GM10266 (cell line): ENCODE measurements around the gene RALA.

Experiments used
- DNase-seq: peaks from one replicate; pipeline ENCODE4 v3.0.0; 2012; ENCODE audit errors: extremely low spot score
- TF ChIP-seq, protein P1 (sequence below): IDR thresholded peaks from 2 replicates; pipeline ENCODE4 v1.5.1; 2012; ENCODE audit warnings: mild to moderate bottlenecking, low read depth; ENCODE audit not compliant: control insufficient read depth, insufficient read depth; ENCODE audit errors: missing control alignments

The RALA gene

GRCh38 chr7:39753823-39754325 lies 130.5 kb downstream of the RALA start:
- no peak for DNase-seq
- TF ChIP-seq, protein P1, sequence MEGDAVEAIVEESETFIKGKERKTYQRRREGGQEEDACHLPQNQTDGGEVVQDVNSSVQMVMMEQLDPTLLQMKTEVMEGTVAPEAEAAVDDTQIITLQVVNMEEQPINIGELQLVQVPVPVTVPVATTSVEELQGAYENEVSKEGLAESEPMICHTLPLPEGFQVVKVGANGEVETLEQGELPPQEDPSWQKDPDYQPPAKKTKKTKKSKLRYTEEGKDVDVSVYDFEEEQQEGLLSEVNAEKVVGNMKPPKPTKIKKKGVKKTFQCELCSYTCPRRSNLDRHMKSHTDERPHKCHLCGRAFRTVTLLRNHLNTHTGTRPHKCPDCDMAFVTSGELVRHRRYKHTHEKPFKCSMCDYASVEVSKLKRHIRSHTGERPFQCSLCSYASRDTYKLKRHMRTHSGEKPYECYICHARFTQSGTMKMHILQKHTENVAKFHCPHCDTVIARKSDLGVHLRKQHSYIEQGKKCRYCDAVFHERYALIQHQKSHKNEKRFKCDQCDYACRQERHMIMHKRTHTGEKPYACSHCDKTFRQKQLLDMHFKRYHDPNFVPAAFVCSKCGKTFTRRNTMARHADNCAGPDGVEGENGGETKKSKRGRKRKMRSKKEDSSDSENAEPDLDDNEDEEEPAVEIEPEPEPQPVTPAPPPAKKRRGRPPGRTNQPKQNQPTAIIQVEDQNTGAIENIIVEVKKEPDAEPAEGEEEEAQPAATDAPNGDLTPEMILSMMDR = no peak

DNA sequence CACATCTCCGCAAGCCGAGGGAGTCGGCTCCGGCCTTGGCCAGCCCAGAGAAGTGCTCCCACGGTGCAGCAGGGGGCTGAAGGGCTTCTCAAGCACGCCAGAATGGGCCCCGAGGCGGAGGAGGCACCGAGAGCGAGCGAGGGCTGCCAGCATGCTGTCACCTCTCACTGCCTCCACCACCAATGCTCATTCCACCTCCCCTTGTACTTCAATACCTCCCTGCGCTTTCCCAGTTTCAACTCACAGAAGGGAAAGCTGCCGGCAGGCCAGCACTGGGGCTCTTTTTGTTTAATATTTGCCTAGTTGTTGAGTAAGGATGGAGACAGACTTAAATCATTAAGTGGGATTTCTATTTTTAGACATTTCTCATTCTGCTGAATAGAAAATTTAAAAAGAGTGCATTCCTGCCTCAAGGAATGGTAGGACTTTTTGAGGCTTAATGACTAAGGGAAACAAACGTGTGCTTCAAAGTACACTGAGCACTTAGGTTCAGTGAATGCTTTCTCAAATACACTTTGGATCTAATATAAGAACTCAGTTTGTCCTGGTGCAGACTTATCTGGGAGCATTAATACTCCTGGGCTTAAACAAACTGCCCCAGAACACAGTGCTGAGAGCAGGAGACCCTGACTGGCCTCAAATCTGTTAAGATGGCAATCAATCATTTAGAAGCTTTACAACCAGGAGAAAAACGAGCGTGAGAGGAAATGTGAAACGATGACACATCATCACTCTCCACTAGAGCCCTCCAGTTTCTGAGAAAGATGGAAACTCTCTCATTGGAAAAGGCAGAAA lies 131.2 kb downstream of the RALA start:
- no peak for DNase-seq
- TF ChIP-seq, protein P1 = no peak

DNA sequence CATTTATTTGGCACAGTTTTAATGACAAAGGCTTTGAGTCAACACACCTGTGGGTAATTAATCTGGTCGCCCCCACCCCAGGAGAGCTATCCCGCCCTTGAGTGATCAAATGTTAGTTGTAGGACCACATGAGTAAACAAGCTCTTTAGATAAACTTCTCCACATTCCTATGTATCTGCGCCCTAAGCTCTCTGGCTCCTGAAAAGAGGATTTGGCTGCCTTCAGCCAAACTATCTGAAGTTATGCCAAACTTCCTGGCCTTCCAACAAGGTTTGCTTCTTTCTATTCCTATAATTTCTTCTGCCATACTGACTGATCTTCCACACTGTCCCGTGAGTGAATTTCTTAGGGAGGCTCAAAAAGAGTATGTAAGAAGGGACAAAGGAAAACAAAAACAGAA lies 134.2 kb downstream of the RALA start:
- no peak for DNase-seq
- TF ChIP-seq, protein P1 = no peak
